ENCODE measurements around the gene PIAS1. TPM values are rescaled to one million over a fixed set of nuclear protein-coding genes. Genes with fewer than 3 reads are reported as not detected.

Gene PIAS1
- total RNA-seq, 1 experiment from 2014 or later: 29.7 TPM

- DNase-seq (ENCODE audit: low spot score): no peak
- Mint-ChIP-seq H3K4me1 (peaks cover 33% of the 10 kb centered on the region), H3K27ac (peak overlapping the region; percentile 92; the same call in 1 of the 2 replicates), H3K9me3 (no peaks in the 10 kb centered on the region), H3K27me3 (ENCODE audit: low read depth) (no peaks in the 10 kb centered on the region), H3K36me3 (no peaks in the 10 kb centered on the region), H3K4me3 (no peak overlapping the region)
- TF ChIP-seq, protein P1, sequence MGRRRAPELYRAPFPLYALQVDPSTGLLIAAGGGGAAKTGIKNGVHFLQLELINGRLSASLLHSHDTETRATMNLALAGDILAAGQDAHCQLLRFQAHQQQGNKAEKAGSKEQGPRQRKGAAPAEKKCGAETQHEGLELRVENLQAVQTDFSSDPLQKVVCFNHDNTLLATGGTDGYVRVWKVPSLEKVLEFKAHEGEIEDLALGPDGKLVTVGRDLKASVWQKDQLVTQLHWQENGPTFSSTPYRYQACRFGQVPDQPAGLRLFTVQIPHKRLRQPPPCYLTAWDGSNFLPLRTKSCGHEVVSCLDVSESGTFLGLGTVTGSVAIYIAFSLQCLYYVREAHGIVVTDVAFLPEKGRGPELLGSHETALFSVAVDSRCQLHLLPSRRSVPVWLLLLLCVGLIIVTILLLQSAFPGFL (CRISPR knock-in tag; IDR thresholded peaks at IDR 0.05; ENCODE audit: borderline replicate concordance): no peak
- TF ChIP-seq, protein P2, sequence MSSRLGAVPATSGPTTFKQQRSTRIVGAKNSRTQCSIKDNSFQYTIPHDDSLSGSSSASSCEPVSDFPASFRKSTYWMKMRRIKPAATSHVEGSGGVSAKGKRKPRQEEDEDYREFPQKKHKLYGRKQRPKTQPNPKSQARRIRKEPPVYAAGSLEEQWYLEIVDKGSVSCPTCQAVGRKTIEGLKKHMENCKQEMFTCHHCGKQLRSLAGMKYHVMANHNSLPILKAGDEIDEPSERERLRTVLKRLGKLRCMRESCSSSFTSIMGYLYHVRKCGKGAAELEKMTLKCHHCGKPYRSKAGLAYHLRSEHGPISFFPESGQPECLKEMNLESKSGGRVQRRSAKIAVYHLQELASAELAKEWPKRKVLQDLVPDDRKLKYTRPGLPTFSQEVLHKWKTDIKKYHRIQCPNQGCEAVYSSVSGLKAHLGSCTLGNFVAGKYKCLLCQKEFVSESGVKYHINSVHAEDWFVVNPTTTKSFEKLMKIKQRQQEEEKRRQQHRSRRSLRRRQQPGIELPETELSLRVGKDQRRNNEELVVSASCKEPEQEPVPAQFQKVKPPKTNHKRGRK (CRISPR knock-in tag; IDR thresholded peaks at IDR 0.05; ENCODE audit: borderline replicate concordance): no peak
- TF ChIP-seq OVOL2 (CRISPR knock-in tag; IDR thresholded peaks at IDR 0.05; ENCODE audit: borderline replicate concordance): no peak
- TF ChIP-seq NFE2L1 (CRISPR knock-in tag; IDR thresholded peaks at IDR 0.05): no peak
- no peak for TF ChIP-seq TEAD4 (CRISPR knock-in tag; IDR thresholded peaks at IDR 0.05)
- no peak for TF ChIP-seq ZBTB21 (CRISPR knock-in tag; IDR thresholded peaks at IDR 0.05; ENCODE audit: borderline replicate concordance)
- no peak for TF ChIP-seq CBFB (CRISPR knock-in tag; IDR thresholded peaks at IDR 0.05; ENCODE audit: low read depth)
- no peak for TF ChIP-seq EMX1 (CRISPR knock-in tag; IDR thresholded peaks at IDR 0.05)
- no peak for TF ChIP-seq ZMAT4 (CRISPR knock-in tag; IDR thresholded peaks at IDR 0.05)
- no peak for TF ChIP-seq STAT6 (CRISPR knock-in tag; conservative IDR thresholded peaks at IDR 0.05; ENCODE audit: low read depth)
- no peak for TF ChIP-seq SMAD3 (CRISPR knock-in tag; IDR thresholded peaks at IDR 0.05; ENCODE audit: borderline replicate concordance)
- no peak for TF ChIP-seq TP53 (CRISPR knock-in tag; IDR thresholded peaks at IDR 0.05)
- TF ChIP-seq ESRRA (CRISPR knock-in tag; IDR thresholded peaks at IDR 0.05; ENCODE audit: borderline replicate concordance): no peak
- no peak for TF ChIP-seq NFATC4 (CRISPR knock-in tag; IDR thresholded peaks at IDR 0.05)
- ChIA-PET CTCF (interaction anchor here (0.8 to 3.8 kb wide), 3 partner anchors 12 to 99 kb away, joined by 3 to 25 read pairs (median 15); no protein-coding TSS in a partner anchor), POLR2A (interaction anchor here (0.7 to 1.3 kb wide), 2 partner anchors 12 to 15 kb away, joined by 3 to 4 read pairs; no protein-coding TSS in a partner anchor)
- ATAC-seq: no peak
Measured at GRCh38 chr15:68207176-68207935, 153.2 kb downstream of the PIAS1 start.

DNA sequence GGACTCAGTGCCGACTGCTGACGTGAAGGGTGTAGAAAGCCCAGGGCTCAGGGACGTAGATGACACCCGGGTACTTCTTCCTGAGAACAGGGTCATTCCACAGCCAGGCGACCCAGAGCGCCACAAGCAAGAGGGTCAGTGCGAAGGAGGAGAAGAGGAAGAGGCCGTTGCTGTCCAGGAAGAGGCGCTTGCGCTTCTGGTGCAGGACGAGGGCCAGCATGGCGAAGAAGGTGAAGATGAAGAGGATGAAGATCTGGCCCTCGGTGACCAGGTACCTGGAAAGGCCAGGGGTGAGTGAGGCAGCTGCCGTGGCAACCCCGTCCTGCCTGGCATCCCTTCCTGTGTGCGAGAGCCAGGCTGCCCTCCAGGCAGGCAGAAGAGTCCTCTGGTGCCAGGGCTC, 154.0 kb downstream of the PIAS1 start:
- no peak overlapping the region for H3K4me3 Mint-ChIP-seq
- H3K4me1 Mint-ChIP-seq: peaks cover 31% of the 10 kb centered on the region
- TF ChIP-seq IRF2 (CRISPR knock-in tag; IDR thresholded peaks at IDR 0.05; ENCODE audit: borderline replicate concordance, low read depth): no peak
- TF ChIP-seq NFATC4 (CRISPR knock-in tag; IDR thresholded peaks at IDR 0.05): no peak
- TF ChIP-seq ZNF281 (CRISPR knock-in tag; IDR thresholded peaks at IDR 0.05): no peak
- TF ChIP-seq, protein P3, sequence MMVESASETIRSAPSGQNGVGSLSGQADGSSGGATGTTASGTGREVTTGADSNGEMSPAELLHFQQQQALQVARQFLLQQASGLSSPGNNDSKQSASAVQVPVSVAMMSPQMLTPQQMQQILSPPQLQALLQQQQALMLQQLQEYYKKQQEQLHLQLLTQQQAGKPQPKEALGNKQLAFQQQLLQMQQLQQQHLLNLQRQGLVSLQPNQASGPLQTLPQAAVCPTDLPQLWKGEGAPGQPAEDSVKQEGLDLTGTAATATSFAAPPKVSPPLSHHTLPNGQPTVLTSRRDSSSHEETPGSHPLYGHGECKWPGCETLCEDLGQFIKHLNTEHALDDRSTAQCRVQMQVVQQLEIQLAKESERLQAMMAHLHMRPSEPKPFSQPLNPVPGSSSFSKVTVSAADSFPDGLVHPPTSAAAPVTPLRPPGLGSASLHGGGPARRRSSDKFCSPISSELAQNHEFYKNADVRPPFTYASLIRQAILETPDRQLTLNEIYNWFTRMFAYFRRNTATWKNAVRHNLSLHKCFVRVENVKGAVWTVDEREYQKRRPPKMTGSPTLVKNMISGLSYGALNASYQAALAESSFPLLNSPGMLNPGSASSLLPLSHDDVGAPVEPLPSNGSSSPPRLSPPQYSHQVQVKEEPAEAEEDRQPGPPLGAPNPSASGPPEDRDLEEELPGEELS (CRISPR knock-in tag; IDR thresholded peaks at IDR 0.05): no peak
- no peak for TF ChIP-seq ZMAT4 (CRISPR knock-in tag; IDR thresholded peaks at IDR 0.05)
- TF ChIP-seq, protein P4, sequence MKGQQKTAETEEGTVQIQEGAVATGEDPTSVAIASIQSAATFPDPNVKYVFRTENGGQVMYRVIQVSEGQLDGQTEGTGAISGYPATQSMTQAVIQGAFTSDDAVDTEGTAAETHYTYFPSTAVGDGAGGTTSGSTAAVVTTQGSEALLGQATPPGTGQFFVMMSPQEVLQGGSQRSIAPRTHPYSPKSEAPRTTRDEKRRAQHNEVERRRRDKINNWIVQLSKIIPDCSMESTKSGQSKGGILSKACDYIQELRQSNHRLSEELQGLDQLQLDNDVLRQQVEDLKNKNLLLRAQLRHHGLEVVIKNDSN (CRISPR knock-in tag; IDR thresholded peaks at IDR 0.05): no peak
- no peak for TF ChIP-seq ZNF423 (CRISPR knock-in tag; IDR thresholded peaks at IDR 0.05)
- H3K27ac Mint-ChIP-seq: 0 out of 2 replicates have a peak overlapping the region, but pooled peaks have one; percentile 57
- H3K9me3 Mint-ChIP-seq: no peaks in the 10 kb centered on the region
- DNase-seq (ENCODE audit: low spot score) (no peak), ATAC-seq (no peak)
- no peaks in the 10 kb centered on the region for H3K36me3 Mint-ChIP-seq
- no peaks in the 10 kb centered on the region for H3K27me3 Mint-ChIP-seq (ENCODE audit: low read depth)
- ChIA-PET POLR2A (no interaction called here), CTCF (interaction anchor here (0.6 kb wide), 1 partner anchor 13 kb away, joined by 3 read pairs; no protein-coding TSS in a partner anchor)

All from WTC11 (cell line).